HCT116 (cell line): ENCODE results near the gene SPSB1. TPM values are rescaled to one million over a fixed set of nuclear protein-coding genes. Genes with fewer than 3 reads are reported as not detected.

Experiments used
- ATAC-seq: fragments of 200-7000 bp; cut with Tn5 transposase; 2 replicates; pipeline ENCODE4 v1.9.1; 2020; ENCODE audit warnings: mild to moderate bottlenecking, moderate library complexity
- BruUV-seq: library from RNA; stranded (reverse); fragments of 400-500 nt; replicated peaks from 2 replicates; lab custom pipeline; 2021; lab: Mats Ljungman, UMichigan
- CTCF ChIA-PET: fragments of 300-600 bp; sonication (Branson Sonifier 250); formaldehyde crosslinking; loops from one replicate; lab custom pipeline; 2021; ENCODE audit warnings: antibody characterized with exemption; lab: Charles Lee
- POLR2A ChIA-PET: fragments of 300-600, 350-600 bp; sonication (Branson Sonifier 250); formaldehyde crosslinking; loops from one replicate; lab custom pipeline; 2021; ENCODE audit warnings: antibody characterized with exemption; lab: Charles Lee
- RAD21 ChIA-PET, 2 experiments: fragments of 300-600 bp; sonication (Branson Sonifier 250); formaldehyde crosslinking; loops; one replicate each; lab custom pipeline; 2023; ENCODE audit warnings: low total read pairs in 2 of 2; ENCODE audit not compliant: uncharacterized antibody in 2 of 2, unreplicated experiment in 2 of 2, low non-redundant PET in 1 of 2; lab: Charles Lee
- DNase-seq: peaks from one replicate; pipeline ENCODE4 v3.0.0-alpha.2; 2010; ENCODE audit warnings: low read depth, low spot score
- H2AFZ ChIP-seq: fragments of 200-600 bp; shearing (Covaris generic), sonication (generic); 2 replicates; pipeline ENCODE4 v1.6.1; 2017; ENCODE audit warnings: low read depth, mixed run types, mixed read lengths, antibody characterized with exemption, low read length; ENCODE audit not compliant: poor library complexity, severe bottlenecking
- H3K27ac ChIP-seq: 2 replicates; pipeline ENCODE4 v1.5.1; 2012; ENCODE audit warnings: low read depth, low read length
- H3K27me3 ChIP-seq: fragments of 200-600 bp; sonication (generic); 2 replicates; pipeline ENCODE4 v1.6.1; 2016; ENCODE audit warnings: mixed run types, low read length, mixed read lengths; ENCODE audit not compliant: insufficient read depth
- H3K36me3 ChIP-seq, 2 experiments: fragments of 200-500 bp in 1 of 2; fragments of 200-600 bp in 1 of 2; sonication (Bioruptor generic) in 1 of 2; sonication (generic) in 1 of 2; 2 replicates each; pipeline versions ENCODE4 v1.5.1 to v1.6.1; 2014 to 2016; ENCODE audit warnings: low read length in 2 of 2, inconsistent platforms in 1 of 2, mixed read lengths in 1 of 2, mixed run types in 1 of 2; ENCODE audit not compliant: insufficient read depth in 2 of 2, control insufficient read depth in 1 of 2
- H3K4me1 ChIP-seq, 2 experiments: fragments of 200-600 bp in 1 of 2; sonication (generic) in 1 of 2; 2 replicates each; pipeline versions ENCODE4 v1.5.1 to v1.6.1; 2012 to 2017; ENCODE audit warnings: low read length in 2 of 2, inconsistent platforms in 1 of 2, mild to moderate bottlenecking in 1 of 2, mixed read lengths in 1 of 2, mixed run types in 1 of 2, moderate library complexity in 1 of 2; ENCODE audit not compliant: insufficient read depth in 2 of 2, control insufficient read depth in 1 of 2
- H3K4me2 ChIP-seq: fragments of 200-600 bp; sonication (generic); 2 replicates; pipeline ENCODE4 v1.6.1; 2017; ENCODE audit warnings: mixed run types, low read length, mixed read lengths
- H3K4me3 ChIP-seq, 2 experiments: fragments of 200-600 bp in 1 of 2; sonication (generic) in 1 of 2; replicated peaks in 1 of 2; 2 replicates each; pipeline ENCODE4 v1.5.1; 2011 to 2016; ENCODE audit warnings: low read length in 2 of 2, control low read depth in 1 of 2, low read depth in 1 of 2, mild to moderate bottlenecking in 1 of 2, mixed read lengths in 1 of 2, mixed run types in 1 of 2
- H3K79me2 ChIP-seq: fragments of 200-600 bp; sonication (generic); 2 replicates; pipeline ENCODE4 v1.6.1; 2017; ENCODE audit warnings: mild to moderate bottlenecking, mixed run types, low read length, moderate library complexity, mixed read lengths; ENCODE audit not compliant: insufficient read depth
- H3K9ac ChIP-seq: fragments of 200-600 bp; sonication (generic); 2 replicates; pipeline ENCODE4 v1.6.1; 2016; ENCODE audit warnings: low read length, mixed read lengths
- H3K9me2 ChIP-seq: fragments of 200-600 bp; sonication (generic), shearing (Covaris generic); 2 replicates; pipeline ENCODE4 v1.6.1; 2017; ENCODE audit warnings: mixed run types, mild to moderate bottlenecking, moderate library complexity; ENCODE audit not compliant: insufficient read depth
- H3K9me3 ChIP-seq, 2 experiments: fragments of 200-500 bp in 1 of 2; fragments of 200-600 bp in 1 of 2; sonication (Bioruptor generic) in 1 of 2; sonication (generic) in 1 of 2; 2 replicates each; pipeline ENCODE4 v1.6.1; 2014 to 2017; ENCODE audit warnings: low read length in 2 of 2, mixed read lengths in 2 of 2, inconsistent platforms in 1 of 2, low read depth in 1 of 2, mild to moderate bottlenecking in 1 of 2, mixed run types in 1 of 2, moderate library complexity in 1 of 2; ENCODE audit not compliant: control insufficient read depth in 1 of 2, insufficient read depth in 1 of 2
- H4K20me1 ChIP-seq: fragments of 200-600 bp; sonication (generic), shearing (Covaris generic); 2 replicates; pipeline ENCODE4 v1.6.1; 2017; ENCODE audit warnings: mixed run types, mild to moderate bottlenecking, moderate library complexity; ENCODE audit not compliant: insufficient read depth
- CBX3 ChIP-seq: IDR thresholded peaks from 2 replicates; pipeline ENCODE4 v1.6.1; 2012; ENCODE audit warnings: low read depth
- CEBPB ChIP-seq: IDR thresholded peaks from 2 replicates; pipeline ENCODE4 v1.6.1; 2012; ENCODE audit warnings: low read depth
- ELF1 ChIP-seq: IDR thresholded peaks from 2 replicates; pipeline ENCODE4 v1.6.1; 2012; ENCODE audit warnings: low read depth, borderline replicate concordance
- EZH2 ChIP-seq: fragments of 200-600 bp; sonication (generic); IDR thresholded peaks from 2 replicates; pipeline ENCODE4 v1.6.1; 2017; ENCODE audit warnings: antibody characterized with exemption, mixed run types
- EZH2phosphoT487 ChIP-seq: fragments of 200-600 bp; IDR thresholded peaks from 2 replicates; pipeline ENCODE4 v1.6.1; 2018; ENCODE audit warnings: antibody characterized with exemption, borderline replicate concordance
- JUND ChIP-seq: IDR thresholded peaks from 2 replicates; pipeline ENCODE4 v1.6.1; 2012
- POLR2A ChIP-seq: IDR thresholded peaks from 2 replicates; pipeline ENCODE4 v1.7.0; 2011; ENCODE audit warnings: borderline replicate concordance; ENCODE audit not compliant: insufficient read depth, insufficient read length; ENCODE audit errors: extremely low read depth
- POLR2AphosphoS5 ChIP-seq: IDR thresholded peaks from 2 replicates; pipeline ENCODE4 v1.6.1; 2011; ENCODE audit warnings: mild to moderate bottlenecking, low read depth, low read length, moderate library complexity
- SP1 ChIP-seq: IDR thresholded peaks from 2 replicates; pipeline ENCODE4 v1.6.1; 2012; ENCODE audit warnings: low read depth
- SRF ChIP-seq: IDR thresholded peaks from 2 replicates; pipeline ENCODE4 v1.6.1; 2012; ENCODE audit warnings: low read depth
- ZFX ChIP-seq: fragments of 450-650 bp; IDR thresholded peaks from 2 replicates; pipeline ENCODE4 v1.6.1; 2017
- ZNF274 ChIP-seq: fragments of 200-500 bp; sonication (Bioruptor generic); IDR thresholded peaks from 2 replicates; pipeline ENCODE4 v1.6.1; 2014; ENCODE audit warnings: mild to moderate bottlenecking, low read depth, low read length, inconsistent platforms
- intact Hi-C: fragments of 100-400 bp; cut with micrococcal nuclease; formaldehyde crosslinking; loops from 2 replicates; pipeline ENCODE4 v1.10.0; 2022
- total RNA-seq: library from RNA; stranded (reverse); gene quantifications from one replicate; pipeline ENCODE4 v1.2.1, GENCODE V29; 2021; ENCODE audit not compliant: unreplicated experiment
- TF ChIP-seq, protein P1 (sequence below): IDR thresholded peaks from 2 replicates; pipeline ENCODE4 v1.6.1; 2012
- TF ChIP-seq, protein P2 (sequence below): IDR thresholded peaks from 2 replicates; pipeline ENCODE4 v1.6.1; 2012; ENCODE audit warnings: low read depth
- TF ChIP-seq, protein P3 (sequence below), 3 experiments: fragments of 200-600 bp in 1 of 3; sonication (generic) in 1 of 3; IDR thresholded peaks in 2 of 3; conservative IDR thresholded peaks in 1 of 3; 2 replicates each; pipeline ENCODE4 v1.5.1; 2012 to 2017; ENCODE audit warnings: low read depth in 2 of 3, low read length in 2 of 3, antibody characterized with exemption in 1 of 3, borderline replicate concordance in 1 of 3, control low read depth in 1 of 3, mild to moderate bottlenecking in 1 of 3, mixed read lengths in 1 of 3, mixed run types in 1 of 3, moderate library complexity in 1 of 3; ENCODE audit not compliant: insufficient read depth in 1 of 3
- TF ChIP-seq, protein P4 (sequence below): IDR thresholded peaks from 2 replicates; pipeline ENCODE4 v1.6.1; 2012

SPSB1 gene
- total RNA-seq, 1 experiment from 2014 or later, result 10.8 TPM

DNA sequence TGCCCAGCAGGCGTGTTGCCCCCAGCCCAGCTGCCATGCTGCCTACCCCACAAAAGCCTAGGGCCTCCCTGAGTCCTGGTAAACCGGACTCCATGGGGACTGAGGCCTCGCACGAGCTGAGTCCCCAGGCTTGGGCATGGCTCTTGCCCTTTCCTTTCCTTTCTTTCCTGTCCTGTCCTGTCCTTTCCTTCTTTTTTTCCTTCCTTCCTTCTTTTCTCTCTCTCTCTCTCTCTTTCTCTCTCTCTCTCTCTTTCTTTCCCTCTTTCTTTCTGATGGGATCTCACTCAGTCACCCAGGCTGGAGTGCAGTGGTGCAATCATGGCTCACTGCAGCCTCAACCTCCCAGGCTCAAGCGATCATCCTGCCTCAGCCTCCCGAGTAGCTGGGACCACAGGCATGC is 104.4 kb downstream of the SPSB1 start:
- intact Hi-C loops, result no loop called here
- no peak overlapping the region for H2AFZ ChIP-seq
- no peaks in the 10 kb centered on the region for H3K9me3 ChIP-seq
- no peak overlapping the region for H3K4me2 ChIP-seq
- TF ChIP-seq SRF (no peak), POLR2A (no peak), ZFX (no peak), EZH2 (no peak), POLR2AphosphoS5 (no peak), ELF1 (no peak), ZNF274 (no peak), JUND (no peak), SP1 (no peak), CEBPB (no peak), CBX3 (no peak), EZH2phosphoT487 (no peak)
- TF ChIP-seq, protein P1, sequence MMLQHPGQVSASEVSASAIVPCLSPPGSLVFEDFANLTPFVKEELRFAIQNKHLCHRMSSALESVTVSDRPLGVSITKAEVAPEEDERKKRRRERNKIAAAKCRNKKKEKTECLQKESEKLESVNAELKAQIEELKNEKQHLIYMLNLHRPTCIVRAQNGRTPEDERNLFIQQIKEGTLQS, result no peak
- TF ChIP-seq, protein P2, sequence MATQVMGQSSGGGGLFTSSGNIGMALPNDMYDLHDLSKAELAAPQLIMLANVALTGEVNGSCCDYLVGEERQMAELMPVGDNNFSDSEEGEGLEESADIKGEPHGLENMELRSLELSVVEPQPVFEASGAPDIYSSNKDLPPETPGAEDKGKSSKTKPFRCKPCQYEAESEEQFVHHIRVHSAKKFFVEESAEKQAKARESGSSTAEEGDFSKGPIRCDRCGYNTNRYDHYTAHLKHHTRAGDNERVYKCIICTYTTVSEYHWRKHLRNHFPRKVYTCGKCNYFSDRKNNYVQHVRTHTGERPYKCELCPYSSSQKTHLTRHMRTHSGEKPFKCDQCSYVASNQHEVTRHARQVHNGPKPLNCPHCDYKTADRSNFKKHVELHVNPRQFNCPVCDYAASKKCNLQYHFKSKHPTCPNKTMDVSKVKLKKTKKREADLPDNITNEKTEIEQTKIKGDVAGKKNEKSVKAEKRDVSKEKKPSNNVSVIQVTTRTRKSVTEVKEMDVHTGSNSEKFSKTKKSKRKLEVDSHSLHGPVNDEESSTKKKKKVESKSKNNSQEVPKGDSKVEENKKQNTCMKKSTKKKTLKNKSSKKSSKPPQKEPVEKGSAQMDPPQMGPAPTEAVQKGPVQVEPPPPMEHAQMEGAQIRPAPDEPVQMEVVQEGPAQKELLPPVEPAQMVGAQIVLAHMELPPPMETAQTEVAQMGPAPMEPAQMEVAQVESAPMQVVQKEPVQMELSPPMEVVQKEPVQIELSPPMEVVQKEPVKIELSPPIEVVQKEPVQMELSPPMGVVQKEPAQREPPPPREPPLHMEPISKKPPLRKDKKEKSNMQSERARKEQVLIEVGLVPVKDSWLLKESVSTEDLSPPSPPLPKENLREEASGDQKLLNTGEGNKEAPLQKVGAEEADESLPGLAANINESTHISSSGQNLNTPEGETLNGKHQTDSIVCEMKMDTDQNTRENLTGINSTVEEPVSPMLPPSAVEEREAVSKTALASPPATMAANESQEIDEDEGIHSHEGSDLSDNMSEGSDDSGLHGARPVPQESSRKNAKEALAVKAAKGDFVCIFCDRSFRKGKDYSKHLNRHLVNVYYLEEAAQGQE, result no peak
- TF ChIP-seq, protein P3, sequence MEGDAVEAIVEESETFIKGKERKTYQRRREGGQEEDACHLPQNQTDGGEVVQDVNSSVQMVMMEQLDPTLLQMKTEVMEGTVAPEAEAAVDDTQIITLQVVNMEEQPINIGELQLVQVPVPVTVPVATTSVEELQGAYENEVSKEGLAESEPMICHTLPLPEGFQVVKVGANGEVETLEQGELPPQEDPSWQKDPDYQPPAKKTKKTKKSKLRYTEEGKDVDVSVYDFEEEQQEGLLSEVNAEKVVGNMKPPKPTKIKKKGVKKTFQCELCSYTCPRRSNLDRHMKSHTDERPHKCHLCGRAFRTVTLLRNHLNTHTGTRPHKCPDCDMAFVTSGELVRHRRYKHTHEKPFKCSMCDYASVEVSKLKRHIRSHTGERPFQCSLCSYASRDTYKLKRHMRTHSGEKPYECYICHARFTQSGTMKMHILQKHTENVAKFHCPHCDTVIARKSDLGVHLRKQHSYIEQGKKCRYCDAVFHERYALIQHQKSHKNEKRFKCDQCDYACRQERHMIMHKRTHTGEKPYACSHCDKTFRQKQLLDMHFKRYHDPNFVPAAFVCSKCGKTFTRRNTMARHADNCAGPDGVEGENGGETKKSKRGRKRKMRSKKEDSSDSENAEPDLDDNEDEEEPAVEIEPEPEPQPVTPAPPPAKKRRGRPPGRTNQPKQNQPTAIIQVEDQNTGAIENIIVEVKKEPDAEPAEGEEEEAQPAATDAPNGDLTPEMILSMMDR (IDR thresholded peaks at IDR 0.05 in 2 of 3, conservative IDR thresholded peaks at IDR 0.05 in 1 of 3; ENCODE audit: borderline replicate concordance in 1 of 3, insufficient read depth in 1 of 3, low read depth in 2 of 3, low read length in 2 of 3), result no peak
- TF ChIP-seq, protein P4, sequence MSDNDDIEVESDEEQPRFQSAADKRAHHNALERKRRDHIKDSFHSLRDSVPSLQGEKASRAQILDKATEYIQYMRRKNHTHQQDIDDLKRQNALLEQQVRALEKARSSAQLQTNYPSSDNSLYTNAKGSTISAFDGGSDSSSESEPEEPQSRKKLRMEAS, result no peak
- DNase-seq (no peak), ATAC-seq (no peak)
- no peaks in the 10 kb centered on the region for H3K9me2 ChIP-seq
- ChIA-PET RAD21 (no interaction called here), POLR2A (no interaction called here), CTCF (no interaction called here)
- H3K27ac ChIP-seq, result no peak overlapping the region
- no TSS peak for BruUV-seq
- H4K20me1 ChIP-seq, result no peaks in the 10 kb centered on the region
- no peak overlapping the region for H3K9ac ChIP-seq
- peaks cover 15 to 28% of the 10 kb centered on the region in 2 experiments; a peak in 3 of 4 replicates for H3K4me1 ChIP-seq
- no peaks in the 10 kb centered on the region for H3K27me3 ChIP-seq
- no peak overlapping the region for H3K4me3 ChIP-seq
- H3K36me3 ChIP-seq, result no peaks in the 10 kb centered on the region
- no peaks in the 10 kb centered on the region for H3K79me2 ChIP-seq
